ENCODE data around the gene TMC1. TPM values are rescaled to one million over a fixed set of nuclear protein-coding genes. Genes with fewer than 3 reads are reported as not detected.

TMC1 gene
- total RNA-seq, 1 experiment from 2014 or later: 0.53 TPM

DNA sequence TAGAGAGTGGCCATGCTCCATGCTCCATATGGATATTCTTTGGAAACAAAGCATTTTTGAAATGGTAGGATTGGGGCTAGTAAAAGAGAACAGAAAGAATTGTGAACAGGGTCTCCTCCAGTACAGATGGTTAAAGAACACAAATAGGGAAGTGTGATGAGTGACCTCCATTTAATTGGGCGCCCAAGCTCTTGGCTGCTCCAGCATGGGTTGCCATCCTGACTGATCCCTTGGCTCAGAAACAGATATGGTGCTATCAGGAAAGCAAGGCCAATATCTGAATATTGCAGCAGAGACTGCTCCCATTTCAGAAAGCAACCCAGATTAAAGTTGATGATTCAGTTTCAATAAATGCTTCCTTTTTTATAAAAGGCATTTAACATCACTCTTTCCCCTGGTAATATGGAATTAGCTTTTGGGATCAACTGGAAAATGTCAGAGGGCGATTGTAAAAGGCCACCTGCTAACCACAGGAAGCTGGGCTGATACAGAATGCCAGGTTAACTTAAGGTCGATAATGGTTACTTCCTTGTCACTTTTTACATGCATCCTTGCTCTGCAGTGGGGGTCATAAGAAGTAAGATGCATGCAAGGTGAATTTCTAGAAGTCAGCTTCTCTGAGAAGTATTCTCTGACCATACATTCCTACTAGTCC is 52.9 kb downstream of the TMC1 start:
- DNase-seq (ENCODE audit: low spot score): peak; percentile 78

DNA sequence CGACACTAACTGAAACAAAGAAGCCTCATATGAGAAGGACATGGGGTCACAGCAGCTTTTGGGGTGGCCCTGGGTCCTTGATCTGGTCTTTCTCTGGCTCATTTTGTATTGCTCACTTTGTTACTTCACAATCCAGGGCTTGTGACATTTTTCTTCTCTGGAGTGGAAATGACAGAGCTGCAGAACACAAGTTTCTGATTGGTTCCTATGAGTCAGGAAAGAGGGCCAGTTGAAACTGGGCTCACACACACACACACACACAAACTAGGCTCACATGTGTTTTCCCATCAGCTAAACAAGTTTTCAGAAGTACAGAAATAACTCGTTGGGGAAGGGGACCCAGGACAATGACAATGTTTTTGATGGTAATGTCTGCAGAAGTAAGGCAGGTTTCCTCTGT is 54.3 kb downstream of the TMC1 start:
- DNase-seq (ENCODE audit: low spot score): no peak

DNA sequence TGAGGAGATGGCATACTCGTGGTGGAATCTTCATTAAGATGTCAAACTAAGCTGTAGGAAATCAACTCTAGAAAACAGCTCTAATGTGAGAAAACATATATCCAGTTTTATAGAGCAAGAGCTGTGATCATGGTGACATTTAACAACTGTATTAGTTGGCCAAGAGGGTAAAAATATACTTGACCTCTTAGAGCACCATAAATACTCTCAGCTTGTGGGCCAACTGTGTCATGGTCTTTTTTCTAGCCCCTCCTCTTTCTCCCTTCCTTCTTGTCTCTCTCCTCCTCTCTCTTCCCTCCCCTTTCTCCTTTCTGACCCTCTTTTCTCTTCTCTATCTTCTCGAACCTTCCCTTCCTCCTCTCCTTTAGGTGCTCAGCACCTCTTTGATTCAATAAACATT is 54.7 kb downstream of the TMC1 start:
- no peak for DNase-seq (ENCODE audit: low spot score)

DNA sequence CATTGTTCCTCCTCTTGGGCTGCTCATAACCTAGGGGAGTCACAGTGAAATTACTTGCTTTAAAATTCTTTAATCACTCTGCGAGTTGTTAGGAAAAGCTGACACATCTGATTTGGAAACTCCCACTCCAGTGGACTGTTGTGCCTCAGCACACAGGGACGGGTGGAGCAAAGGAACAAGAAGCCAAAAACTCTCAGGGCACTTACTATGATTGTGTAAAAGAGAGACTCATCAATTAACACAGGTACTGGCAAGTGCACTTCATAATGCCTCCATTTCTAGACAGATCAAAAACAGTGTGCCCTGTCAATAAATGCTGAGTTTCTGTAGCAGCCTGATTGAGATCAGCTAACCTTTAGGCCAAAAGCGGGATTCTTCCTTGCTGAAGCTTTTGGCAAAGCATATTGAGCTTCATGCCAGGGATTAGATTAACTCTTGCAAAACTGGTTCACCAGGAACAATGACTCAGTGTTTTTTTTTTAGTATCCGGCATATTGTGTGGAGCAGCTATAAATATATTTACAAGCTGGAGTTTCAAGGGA is 55.9 kb downstream of the TMC1 start:
- DNase-seq (ENCODE audit: low spot score): peak; percentile 93

DNA sequence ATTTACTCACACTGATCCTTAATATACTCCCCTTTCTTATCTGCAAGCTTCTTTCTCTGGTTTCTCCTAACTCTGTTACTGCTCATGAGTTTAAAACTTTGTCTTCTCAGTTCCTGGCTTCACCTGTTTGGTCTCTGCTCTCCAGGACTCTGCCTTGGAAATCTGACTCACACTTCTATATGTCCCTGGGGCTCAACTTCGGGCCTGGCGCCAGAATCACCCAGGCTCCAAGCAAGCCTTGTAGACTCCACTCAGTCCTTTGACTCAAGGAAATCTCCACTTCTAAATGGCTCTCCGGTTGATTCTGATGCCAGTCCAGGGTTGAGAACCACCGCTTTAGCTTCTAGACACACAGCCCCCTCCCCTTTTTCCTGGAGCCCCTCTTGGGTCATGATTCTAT is 57.8 kb downstream of the TMC1 start:
- DNase-seq (ENCODE audit: low spot score): peak; percentile 89

DNA sequence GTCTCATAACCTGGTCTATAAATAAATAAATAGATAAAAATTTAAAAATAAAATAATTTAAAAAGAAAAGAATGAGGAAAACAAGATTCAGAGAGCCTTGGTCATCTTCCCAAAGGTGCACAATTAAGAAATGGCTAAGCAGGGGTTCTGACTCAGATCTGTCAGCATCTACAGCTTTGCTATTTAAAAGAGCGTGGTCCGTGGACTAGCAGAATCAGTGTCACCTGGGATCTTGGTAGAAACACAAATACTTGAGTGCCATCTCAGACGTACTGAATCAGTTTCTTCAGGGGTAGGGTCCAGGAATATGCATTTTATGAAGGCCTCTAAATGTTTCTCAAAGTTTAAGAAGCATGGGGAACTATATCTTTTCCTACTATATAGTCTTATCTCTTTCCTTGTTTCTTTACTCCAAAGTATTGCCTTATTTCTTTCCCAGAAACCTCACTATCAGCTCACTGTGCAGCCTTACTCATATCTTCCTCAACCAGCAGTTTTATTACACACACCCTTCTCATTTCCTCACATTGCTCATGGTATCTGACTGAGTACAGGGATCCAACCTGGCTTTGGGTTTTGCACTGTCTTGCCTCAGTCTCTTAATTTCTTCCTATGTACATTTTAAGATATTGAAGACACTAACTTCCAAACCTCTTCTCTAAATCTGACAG is 58.6 kb downstream of the TMC1 start:
- DNase-seq (ENCODE audit: low spot score): no peak

DNA sequence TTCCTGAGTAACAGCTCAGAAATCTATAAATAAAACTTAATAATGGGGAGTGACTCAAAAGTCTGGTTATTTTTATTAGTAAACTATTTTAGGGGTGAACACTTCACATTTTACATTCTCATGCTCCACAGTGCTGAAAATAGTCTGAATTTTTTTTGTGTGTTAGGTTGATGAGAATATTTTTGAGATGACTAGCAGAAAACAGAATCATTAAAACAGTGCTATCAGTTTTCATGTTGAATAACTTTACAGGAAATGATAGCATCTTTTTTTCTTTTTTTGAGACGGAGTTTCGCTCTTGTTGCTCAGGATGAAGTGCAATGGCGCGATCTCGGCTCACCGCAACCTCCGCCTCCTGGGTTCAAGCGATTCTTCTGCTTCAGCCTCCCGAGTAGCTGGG is 60.3 kb downstream of the TMC1 start:
- no peak for DNase-seq (ENCODE audit: low spot score)

DNA sequence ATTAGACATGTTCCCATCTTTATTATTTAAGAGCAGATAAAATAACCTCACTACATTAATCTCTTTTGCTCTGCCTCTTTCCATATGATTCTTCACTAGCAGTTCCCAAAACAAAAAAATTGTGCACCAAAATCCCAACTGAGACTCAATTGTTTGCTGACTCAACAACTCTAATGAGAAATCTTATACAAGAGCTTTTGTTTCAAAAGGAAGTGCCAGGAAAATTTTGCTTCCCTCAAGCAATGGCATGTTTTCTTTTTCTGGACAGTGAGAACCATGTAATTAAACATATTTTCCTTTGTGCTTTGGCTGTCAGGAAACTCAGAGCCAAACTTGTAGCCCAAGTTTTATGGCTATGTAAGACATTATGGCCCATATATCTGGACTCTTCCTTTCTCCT is 62.0 kb downstream of the TMC1 start:
- no peak for DNase-seq (ENCODE audit: low spot score)

DNA sequence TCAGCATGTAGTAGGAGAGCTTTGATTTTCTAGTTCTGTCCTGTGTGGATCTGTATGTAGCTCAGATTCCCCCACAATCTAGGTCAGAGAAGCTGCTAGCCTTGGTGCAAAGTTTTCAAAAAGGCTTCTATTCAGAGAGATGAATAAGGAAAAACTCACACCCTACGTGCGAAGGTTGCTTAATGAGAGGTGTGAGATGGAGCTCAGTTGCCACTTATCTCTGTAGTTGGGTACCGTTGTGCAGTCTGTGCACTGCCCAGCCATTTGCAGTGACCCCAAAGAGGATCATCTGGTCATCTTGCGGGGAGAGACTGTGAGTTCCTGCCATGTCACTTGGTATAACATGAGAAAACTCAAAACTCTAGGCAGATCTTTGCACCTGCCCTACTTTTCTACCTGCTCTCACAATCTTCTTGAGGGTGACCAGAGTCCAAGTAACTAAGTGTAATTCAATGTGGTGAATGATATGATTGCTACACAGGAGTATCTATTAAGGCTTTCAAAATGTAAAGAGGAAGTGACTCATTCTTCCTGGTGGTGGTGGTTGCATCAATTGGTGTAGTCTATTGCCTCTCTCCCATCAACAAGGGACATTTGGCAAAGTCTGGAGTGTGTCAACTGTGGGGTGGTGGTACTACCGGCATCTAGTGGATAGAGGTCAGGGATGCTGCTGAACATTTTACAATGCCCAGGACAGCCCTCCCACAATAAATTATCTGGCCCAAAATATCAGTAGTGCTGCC is 65.2 kb downstream of the TMC1 start:
- DNase-seq (ENCODE audit: low spot score): peak; percentile 86

DNA sequence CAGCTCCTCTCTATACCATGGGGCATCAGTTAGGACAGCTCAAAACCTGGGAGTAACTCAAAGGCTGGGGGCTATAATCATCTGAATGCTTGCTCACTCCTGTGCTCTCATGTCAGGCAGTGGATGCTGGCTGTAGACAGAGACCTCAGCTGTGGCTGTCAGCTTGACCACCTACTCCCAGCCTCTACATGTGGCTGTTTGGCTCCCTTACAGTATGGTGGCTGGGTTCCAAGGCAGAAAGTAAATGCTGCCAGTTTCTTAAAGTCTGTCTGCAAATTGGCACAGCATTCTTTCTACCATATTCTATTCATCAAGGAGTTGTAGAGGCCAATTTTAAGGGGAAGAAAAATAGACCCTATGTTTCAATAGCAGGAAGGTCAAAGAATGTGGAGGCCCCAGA is 66.9 kb downstream of the TMC1 start:
- DNase-seq (ENCODE audit: low spot score): no peak

DNA sequence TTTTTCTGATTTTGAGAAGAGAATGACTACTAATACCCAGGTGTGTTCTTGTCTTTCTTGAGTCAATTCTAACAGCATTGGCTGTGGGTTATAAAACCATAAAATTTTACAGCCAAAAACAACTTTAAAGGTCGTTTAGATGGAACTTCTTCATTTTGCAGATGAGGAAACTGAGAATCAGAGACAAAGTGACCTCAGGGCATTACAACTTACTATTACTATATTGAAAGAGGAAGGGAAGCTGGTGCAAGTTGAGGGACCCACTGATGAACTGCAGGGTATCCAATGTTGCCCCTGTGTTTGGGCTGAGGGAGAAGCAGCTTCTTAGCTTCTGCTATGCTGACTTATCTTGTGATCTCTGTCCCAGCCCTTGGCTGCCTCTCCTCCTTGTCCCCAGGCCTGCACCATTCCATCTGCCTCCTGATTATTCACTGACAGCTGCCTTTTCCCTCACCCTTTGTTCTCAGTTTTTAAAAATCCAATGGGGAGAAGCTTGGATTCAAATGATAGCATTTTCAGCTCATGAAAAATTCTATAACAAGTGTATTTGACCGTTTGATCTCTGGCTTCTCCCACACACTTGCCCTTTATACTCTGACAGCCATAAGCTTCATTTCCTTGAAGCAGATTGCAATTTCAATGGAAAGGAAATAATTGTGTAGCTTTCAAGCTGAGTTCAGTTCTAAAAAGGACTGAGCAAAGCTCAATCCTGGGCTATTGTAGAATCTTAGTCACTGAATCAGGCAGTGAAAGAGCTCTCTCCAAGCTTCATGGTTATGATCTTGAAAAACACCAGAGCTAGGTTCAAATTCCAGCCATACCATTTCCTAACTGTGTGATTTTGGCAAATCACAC is 68.5 kb downstream of the TMC1 start:
- no peak for DNase-seq (ENCODE audit: low spot score)

DNA sequence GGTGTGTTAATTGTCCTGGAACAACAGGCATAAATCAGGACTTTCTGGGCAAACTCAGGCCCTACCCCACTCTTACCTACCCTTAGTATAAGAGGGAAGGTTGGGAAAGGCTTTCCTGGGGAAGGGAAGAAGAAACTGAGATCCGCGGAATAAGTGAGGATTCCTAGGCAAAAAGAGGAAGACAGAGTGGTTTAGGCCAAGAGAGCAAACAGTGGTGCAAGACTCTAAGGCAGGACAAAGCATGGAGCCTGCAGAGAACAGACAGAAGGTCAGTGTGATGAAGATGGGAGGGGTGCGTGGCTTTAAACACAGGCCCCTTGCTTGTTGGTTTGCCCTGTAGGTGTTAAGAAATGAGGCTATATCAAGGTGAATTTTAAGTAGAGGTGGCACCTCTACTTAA is 69.4 kb downstream of the TMC1 start:
- DNase-seq (ENCODE audit: low spot score): no peak

DNA sequence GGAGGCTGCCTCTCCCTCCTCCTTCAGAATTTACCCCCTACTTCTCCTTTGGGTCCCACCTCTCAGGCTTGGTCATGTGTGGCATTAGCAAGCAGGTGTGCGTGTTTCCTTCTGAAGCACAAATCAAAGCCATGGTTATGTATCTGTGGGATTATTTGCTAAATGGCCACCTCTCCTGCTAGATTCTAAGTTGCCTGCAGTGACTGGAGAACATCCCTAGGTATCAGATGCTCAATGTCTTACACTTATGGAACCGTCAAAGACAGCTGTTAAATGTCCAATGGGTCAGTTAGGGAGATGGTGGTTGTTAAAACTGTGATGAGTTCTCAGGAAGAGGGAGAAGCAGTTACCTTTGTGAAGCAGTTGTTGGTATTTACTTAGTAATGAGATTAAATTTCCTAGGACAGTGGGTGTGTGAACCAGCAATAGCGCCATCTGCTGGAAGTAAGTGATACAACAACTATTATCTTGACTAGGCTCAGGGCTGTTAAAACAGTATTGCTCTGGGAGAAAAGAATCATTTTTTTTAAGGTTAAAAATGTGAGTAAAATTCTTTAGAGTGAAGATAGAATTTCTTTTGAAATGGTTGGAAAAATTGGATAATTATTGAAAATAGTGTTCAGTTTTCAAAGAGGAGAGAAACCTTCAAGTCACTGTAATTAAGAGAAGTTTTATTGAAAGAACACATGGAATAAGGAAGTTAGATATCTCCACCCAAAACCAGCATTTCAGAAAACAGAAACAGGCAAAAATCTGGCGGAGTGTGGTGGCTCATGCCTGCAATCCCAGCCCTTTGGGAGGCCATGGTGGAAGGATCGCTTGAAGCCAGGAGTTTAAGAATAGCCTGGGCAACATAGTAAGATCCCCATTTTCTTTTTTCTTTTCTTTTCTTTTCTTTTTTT is 71.3 kb downstream of the TMC1 start:
- peak; percentile 91 for DNase-seq (ENCODE audit: low spot score)

DNA sequence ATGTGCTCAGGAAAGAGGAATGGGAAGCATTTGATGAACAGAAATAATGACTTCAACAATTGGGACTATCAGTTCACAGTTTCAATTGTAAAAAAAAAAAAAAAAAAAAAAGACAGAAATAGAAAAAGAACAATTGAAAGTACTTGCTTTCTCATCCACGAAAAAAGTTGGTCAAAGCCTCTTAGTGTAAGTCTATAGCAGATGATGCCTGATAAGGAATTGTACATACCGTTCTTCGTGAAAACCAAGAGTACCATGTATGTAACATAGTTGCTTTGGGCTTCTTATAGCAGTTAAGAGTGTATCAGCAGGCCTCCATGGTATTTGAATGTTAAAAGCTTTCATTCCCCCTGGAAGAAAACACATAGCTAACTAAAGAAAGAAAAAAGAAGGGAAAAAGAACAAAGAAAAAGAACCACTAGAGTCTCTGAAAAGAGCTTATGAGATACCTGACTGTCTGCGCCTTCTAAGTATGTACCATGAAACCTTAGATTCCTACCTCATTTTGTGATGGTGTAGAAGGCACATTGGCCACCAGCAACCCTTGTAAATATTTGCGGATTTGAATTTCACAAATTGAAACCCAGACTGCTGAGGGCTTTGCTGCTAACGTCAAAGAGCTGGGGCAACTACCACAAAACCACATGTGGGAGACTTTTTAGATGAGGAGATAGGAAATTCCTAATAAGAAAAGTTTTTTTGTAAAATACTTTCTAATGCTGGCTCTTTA is 75.2 kb downstream of the TMC1 start:
- DNase-seq (ENCODE audit: low spot score): no peak

DNA sequence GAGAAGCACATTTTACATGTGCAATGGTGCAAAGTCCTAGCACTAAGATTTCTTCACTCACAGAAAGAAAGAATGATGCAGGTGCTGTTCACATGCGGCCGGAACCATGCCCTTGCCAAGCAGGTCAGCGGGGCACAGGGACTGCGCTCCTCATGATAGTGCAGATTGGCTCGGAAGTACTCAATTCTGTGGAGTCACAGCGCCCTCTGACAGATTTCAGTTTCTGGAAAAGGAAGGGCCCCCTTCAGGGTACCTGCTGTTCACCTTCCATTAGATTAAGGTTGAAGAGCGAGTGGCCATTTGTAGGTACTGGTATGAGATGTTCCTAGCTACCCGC is 75.7 kb downstream of the TMC1 start:
- DNase-seq (ENCODE audit: low spot score): no peak

DNA sequence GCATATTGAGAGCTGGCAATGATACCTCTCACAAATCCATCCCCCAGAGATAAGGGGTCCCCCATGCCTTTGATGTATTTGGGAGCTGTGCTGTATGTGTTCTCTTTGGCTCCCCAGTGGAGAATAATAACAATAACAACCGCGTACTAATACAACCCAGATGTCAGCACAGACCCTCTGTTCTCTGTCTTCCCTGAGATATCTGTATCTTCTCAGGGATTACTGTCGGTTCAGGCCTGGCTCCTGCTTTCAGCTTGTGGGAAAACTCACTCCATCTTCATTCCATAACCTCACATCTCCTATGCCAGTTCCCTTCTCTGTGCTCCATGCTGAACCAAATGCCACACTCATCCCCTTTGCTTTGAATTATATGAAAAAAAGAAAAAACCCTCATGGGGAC is 76.2 kb downstream of the TMC1 start:
- DNase-seq (ENCODE audit: low spot score): no peak

DNA sequence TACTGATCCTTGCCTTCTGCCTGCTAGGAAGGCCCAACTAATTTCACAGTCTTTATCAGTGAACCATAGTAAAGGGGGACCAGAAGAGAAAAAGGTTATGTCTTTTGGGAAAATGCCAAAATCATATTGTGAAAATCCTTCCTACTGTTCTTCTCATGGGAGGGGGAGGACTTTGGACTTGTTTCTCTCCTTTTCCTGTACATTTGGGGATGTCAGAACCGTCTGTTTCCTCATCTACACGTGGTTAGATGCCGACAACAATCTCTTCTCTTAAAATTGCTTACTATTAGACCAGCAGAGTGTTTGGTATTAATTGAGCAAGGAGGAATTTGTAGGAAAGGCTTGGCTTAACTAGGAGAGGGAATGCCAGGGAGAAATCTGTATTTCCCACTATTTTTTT is 77.2 kb downstream of the TMC1 start:
- no peak for DNase-seq (ENCODE audit: low spot score)

DNA sequence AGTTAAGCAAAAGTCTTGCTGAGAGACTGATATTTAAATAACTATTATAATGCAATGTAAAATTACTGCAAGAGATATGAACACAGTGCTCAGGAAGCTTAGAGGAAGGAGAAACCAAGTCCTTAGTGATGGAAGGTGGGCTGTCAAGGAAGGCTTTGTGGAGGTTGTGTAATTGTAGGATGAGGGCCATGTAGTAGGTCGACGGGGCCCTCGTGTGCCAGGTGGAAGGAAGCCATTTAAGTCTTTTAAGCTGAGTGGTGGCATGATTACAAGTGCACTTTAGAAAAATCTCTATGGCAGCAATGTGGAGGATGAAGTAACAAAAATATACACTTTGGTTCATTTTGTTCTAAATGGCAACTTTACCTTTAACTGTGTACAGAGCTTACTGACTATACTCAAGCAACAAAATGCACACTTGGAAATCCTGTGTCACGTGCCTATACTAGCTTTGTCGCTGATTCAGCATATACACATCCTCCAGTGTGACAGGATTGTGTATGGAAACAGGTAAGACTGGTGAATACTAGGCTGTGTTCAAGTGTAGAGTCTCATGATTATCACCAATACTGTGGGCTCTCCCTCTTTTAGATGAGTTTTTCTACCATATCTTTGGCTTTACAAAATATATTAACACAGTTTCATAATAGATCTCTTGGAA is 78.6 kb downstream of the TMC1 start:
- peak; percentile 14 for DNase-seq (ENCODE audit: low spot score)

DNA sequence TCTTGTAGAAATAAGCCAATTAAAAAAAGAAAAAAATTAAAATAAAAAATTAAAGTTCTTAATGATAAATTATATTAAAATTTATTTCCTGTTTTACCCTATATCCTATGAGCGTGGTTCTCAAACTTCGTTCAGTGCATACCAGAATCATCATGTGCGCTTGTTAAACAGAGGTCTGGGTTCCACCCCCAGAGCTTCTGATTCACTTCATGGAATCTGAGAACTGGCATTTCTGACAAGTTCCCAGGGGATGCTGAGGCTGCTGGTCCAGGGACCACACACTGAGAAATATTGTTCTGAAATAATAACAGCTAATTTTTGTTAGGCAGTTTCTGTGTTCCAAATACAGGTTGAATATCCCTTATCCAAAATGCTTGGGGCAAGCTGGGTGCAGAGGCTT is 79.3 kb downstream of the TMC1 start:
- DNase-seq (ENCODE audit: low spot score): no peak

DNA sequence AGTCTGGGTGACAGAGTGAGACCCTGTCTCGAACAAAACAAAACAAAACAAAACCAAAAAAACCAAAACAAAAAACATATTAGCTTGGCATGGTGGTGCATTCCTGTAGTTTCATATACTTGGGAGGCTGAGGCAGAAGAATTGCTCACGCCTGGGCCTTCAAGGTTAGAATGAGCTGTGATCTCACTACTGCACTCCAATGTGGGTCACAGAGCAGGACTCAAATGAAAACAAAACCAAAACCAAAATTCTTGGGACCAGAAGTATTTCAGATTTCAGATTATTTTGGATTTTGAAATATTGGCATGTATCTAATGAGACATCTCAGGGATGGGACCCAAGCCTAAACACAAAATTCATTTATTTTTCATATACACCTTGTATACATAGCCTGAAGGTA is 80.2 kb downstream of the TMC1 start:
- DNase-seq (ENCODE audit: low spot score): no peak

Data from HT-29 (cell line).